AG10803 (cell line): ENCODE results near the gene MBD5.

ENCODE experiments used
- DNase-seq: peaks from one replicate; pipeline ENCODE4 v3.0.0; 2010; ENCODE audit warnings: low read depth
- H3K4me3 ChIP-seq: 2 replicates; pipeline ENCODE4 v1.5.1; 2011; ENCODE audit warnings: mild to moderate bottlenecking, low read length, control low read depth
- TF ChIP-seq, protein P1 (sequence below): conservative IDR thresholded peaks from 2 replicates; pipeline ENCODE4 v1.5.1; 2011; ENCODE audit warnings: mild to moderate bottlenecking, low read length, control low read depth, inconsistent platforms

The MBD5 gene

DNA sequence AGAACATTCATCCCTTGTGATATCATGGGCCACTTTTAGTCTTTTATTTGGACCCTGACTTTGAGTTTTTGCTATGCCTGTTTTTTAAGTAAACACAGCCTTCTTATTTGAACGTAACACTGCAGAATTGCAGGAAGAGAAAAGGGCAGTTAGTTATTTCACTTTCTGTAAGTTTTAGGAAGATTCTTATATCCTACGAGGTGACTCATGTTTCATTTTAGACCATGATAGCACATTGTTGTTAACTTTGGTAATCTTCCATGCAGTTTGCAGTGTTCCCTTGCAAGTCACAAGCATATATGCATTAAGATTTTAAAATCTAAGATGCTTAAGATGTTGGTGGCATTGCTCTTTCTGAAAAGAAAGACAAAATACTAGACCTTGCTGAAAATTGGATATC is 495.1 kb downstream of the MBD5 start:
- H3K4me3 ChIP-seq, result no peak overlapping the region
- TF ChIP-seq, protein P1, sequence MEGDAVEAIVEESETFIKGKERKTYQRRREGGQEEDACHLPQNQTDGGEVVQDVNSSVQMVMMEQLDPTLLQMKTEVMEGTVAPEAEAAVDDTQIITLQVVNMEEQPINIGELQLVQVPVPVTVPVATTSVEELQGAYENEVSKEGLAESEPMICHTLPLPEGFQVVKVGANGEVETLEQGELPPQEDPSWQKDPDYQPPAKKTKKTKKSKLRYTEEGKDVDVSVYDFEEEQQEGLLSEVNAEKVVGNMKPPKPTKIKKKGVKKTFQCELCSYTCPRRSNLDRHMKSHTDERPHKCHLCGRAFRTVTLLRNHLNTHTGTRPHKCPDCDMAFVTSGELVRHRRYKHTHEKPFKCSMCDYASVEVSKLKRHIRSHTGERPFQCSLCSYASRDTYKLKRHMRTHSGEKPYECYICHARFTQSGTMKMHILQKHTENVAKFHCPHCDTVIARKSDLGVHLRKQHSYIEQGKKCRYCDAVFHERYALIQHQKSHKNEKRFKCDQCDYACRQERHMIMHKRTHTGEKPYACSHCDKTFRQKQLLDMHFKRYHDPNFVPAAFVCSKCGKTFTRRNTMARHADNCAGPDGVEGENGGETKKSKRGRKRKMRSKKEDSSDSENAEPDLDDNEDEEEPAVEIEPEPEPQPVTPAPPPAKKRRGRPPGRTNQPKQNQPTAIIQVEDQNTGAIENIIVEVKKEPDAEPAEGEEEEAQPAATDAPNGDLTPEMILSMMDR, result no peak
- DNase-seq, result peak; percentile 5

DNA sequence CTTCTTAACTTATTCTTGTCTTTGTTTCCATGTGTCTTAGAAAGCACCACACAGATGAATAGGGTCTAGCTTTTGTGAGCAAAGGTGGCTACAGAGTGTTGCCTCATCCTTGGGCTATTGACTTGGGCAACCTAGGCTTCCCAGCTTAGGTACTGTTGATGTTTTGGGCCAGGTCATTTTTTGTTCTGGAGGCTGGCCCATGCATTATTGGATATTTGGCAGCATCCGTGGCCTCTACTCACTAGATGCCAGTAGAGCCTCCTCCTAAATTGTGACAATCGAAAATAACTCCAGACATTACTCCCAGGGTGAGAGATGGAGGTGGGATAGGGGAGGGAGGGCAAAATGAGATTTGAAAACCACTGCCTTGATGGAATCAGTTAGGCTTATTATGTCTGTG is 496.4 kb downstream of the MBD5 start:
- no peak for DNase-seq
- TF ChIP-seq, protein P1, result no peak

DNA sequence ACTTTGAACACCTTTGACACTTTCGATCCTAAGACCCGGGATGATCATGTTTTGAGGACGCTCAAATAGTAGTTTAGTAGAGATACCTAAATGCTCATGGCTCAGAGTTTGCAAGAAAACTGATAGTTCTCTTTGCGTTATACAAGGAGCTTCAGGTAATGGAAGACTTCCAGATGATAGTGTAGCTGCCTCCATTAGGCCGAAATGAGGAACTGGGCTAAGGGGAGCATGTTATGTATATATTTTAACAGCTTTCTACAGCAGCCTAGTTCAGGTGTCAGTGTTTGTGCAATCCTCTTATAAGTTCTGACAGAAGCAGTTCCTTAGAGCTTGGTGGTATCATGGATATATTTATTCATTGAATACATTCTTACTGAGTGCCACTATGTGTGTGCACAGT is 496.9 kb downstream of the MBD5 start:
- TF ChIP-seq, protein P1, result no peak
- DNase-seq, result no peak
- no peak overlapping the region for H3K4me3 ChIP-seq

More for the DNA sequence above, 496.4 kb downstream of the MBD5 start:
- no peak overlapping the region for H3K4me3 ChIP-seq

GRCh38 chr2:148519013-148519412 is 498.1 kb downstream of the MBD5 start:
- H3K4me3 ChIP-seq, result no peak overlapping the region
- DNase-seq, result no peak
- TF ChIP-seq, protein P1, result no peak

DNA sequence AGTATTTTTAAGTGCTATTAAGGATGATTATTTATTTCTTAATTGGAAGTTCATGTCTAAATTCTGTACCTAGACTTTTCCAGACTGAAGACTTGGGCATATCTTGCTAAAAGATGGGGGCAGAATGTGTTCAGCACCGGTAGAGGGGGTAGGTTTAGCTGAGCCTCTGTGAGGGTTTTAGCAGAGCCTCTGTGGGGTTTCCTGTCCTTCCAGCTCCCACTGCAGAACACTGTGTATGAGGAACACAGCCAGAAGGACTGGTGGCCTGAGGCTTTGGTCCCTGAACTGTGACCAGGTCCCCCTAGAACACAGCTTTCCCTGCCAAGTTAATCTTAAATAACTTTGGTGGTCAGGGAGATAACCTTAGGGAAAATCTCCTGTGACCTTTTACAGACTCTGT is 500.3 kb downstream of the MBD5 start:
- H3K4me3 ChIP-seq, result no peak overlapping the region
- TF ChIP-seq, protein P1, result no peak
- no peak for DNase-seq

DNA sequence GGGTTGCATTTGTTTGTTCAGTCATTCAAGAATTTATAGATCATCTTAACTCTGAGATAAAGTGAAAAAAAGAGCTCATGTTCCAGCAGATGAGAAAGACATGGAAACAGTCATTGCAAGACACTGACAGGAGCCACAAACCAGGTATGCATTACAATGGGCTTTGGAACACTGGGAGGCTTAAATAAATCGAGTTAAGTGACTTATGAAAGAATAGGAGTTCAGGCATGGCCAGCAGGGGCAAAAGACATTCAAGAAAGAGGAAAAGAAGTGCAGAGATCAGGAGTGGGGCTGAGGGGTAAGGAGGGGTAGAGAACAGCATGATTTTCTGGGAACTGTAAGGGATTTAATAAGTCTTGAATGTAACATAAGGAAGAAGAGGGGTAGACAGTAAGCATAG is 502.4 kb downstream of the MBD5 start:
- TF ChIP-seq, protein P1, result no peak
- H3K4me3 ChIP-seq, result no peak overlapping the region
- DNase-seq, result no peak

- no peak for DNase-seq
- TF ChIP-seq, protein P1, result no peak
- H3K4me3 ChIP-seq, result no peak overlapping the region
Observed at GRCh38 chr2:148524519-148524919, 503.6 kb downstream of the MBD5 start.
